D721Med (cell line): ENCODE results near the gene VWC2.

Source experiments
- DNase-seq: peaks from one replicate; pipeline ENCODE4 v3.0.0; 2011; ENCODE audit warnings: low spot score; ENCODE audit not compliant: insufficient read length
- FAIRE-seq: peaks from 2 replicates; lab custom pipeline; 2011; peaks lifted over from hg19 to GRCh38; lab: Jason Lieb, UNC
- TF ChIP-seq, protein P1 (sequence below): IDR thresholded peaks from 2 replicates; pipeline ENCODE4 v1.5.1; 2012; ENCODE audit warnings: mild to moderate bottlenecking, control low read depth; ENCODE audit not compliant: insufficient read depth; ENCODE audit errors: missing control alignments

The VWC2 gene

GRCh38 chr7:49885593-49886285 is 112.3 kb downstream of the VWC2 start:
- TF ChIP-seq, protein P1, sequence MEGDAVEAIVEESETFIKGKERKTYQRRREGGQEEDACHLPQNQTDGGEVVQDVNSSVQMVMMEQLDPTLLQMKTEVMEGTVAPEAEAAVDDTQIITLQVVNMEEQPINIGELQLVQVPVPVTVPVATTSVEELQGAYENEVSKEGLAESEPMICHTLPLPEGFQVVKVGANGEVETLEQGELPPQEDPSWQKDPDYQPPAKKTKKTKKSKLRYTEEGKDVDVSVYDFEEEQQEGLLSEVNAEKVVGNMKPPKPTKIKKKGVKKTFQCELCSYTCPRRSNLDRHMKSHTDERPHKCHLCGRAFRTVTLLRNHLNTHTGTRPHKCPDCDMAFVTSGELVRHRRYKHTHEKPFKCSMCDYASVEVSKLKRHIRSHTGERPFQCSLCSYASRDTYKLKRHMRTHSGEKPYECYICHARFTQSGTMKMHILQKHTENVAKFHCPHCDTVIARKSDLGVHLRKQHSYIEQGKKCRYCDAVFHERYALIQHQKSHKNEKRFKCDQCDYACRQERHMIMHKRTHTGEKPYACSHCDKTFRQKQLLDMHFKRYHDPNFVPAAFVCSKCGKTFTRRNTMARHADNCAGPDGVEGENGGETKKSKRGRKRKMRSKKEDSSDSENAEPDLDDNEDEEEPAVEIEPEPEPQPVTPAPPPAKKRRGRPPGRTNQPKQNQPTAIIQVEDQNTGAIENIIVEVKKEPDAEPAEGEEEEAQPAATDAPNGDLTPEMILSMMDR = no peak
- DNase-seq (no peak), FAIRE-seq (no peak)

DNA sequence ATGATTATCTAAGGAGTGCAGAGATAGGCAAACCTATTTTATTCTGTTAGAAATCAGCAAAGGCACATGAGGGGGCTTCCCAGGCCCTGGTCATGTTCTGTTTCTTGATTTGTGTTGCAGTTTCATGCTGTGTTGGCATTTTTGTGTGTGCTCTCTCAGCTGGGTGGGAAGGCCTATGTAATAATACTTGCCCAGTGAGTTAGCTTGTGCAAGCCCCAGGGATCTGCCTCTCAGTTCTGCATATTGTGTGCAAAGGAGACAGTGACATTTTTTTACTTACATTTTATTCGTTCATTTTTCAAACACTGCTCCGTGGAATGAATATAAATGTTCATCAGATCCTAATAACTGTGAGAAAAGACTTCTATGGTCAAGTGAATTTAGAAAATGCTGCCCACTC is 119.0 kb downstream of the VWC2 start:
- TF ChIP-seq, protein P1 = no peak
- FAIRE-seq (no peak), DNase-seq (no peak)

DNA sequence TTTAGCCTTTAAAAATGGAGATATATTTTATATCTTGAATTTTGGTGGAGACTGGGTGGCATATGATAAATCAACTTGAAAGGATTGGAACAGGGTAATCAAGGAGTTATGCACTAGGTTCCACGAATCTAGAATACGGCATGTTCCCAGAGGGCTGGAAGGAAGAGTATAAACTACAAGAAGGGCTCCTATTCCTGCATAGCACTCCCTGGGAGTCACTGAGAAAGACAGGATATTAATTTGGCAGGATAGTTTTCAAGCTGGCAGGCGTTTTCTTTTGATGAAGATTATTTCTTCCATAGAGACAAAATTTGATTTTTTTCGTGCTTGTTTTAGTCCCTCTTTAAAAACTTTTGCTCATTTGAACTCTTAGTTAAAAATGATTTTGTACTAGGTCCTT is 119.7 kb downstream of the VWC2 start:
- FAIRE-seq (no peak), DNase-seq (no peak)
- TF ChIP-seq, protein P1 = no peak

- DNase-seq (no peak), FAIRE-seq (no peak)
- TF ChIP-seq, protein P1 = no peak
Observed at GRCh38 chr7:49894543-49894942, 121.1 kb downstream of the VWC2 start.

DNA sequence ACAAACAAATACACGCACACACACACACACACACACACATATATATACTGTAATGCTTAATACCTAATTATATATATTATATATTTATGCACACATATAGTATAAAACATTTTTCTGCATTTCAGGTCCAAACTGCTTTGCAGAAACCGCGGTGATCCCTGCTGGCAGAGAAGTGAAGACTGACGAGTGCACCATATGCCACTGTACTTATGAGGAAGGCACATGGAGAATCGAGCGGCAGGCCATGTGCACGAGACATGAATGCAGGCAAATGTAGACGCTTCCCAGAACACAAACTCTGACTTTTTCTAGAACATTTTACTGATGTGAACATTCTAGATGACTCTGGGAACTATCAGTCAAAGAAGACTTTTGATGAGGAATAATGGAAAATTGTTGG is 138.5 kb downstream of the VWC2 start:
- TF ChIP-seq, protein P1 = no peak
- FAIRE-seq (no peak), DNase-seq (no peak)

- TF ChIP-seq, protein P1 = no peak
- DNase-seq = no peak
- no peak for FAIRE-seq
Observed at GRCh38 chr7:49926720-49927119, 153.3 kb downstream of the VWC2 start.

DNA sequence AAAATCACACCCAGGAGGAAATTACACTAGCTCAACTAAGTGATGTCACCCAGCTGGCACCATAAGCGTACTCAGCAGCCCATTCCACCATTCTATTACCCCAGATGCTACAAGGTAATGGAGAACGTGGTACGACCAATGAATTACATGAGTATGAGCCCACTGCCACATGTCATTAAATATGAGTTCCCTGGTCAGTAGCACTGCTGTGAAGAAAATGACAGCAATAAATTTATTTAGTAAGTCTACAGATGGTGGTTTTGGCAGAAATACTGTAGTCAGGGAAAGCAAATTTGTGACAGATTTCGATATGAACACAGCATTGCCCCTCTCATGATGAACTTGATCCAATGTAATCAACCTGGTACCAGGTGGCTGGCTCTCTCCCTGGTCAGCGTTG is 154.2 kb downstream of the VWC2 start:
- DNase-seq (no peak), FAIRE-seq (no peak)

More for the DNA sequence above, 154.2 kb downstream of the VWC2 start:
- TF ChIP-seq, protein P1 = no peak
